ENCODE measurements around the gene MOV10L1. TPM values are rescaled to one million over a fixed set of nuclear protein-coding genes. Genes with fewer than 3 reads are reported as not detected.

Gene MOV10L1
- total RNA-seq, 1 experiment from 2014 or later: 0.26 TPM

- no peaks in the 10 kb centered on the region for H3K79me2 ChIP-seq (ENCODE audit: low read length)
- H3K4me1 ChIP-seq (ENCODE audit: insufficient read depth, low read length): no peaks in the 10 kb centered on the region
- DNase-seq (peak; percentile 72), ATAC-seq (peak; percentile 97)
- H3K9ac ChIP-seq (ENCODE audit: low read length): no peak overlapping the region
- CTCF ChIA-PET: interaction anchor here (0.5 kb wide), 1 partner anchor 64 kb away, joined by 4 read pairs; no protein-coding TSS in a partner anchor
- H3K4me3 ChIP-seq (ENCODE audit: low read length): peak overlapping the region; percentile 50; the same call in 1 of the 2 replicates
- no TSS peak for BruUV-seq (replicated peaks)
- H2AFZ ChIP-seq (ENCODE audit: low read length): peak overlapping the region; percentile 78
- intact Hi-C loops (cut with micrococcal nuclease): loop anchor here (1.0 kb wide), 1 partner anchor 38 kb away; no protein-coding TSS in a partner anchor
- no peaks in the 10 kb centered on the region for H3K27me3 ChIP-seq (ENCODE audit: low read length)
- POLR2A ChIA-PET (ENCODE audit: unreplicated experiment): no interaction called here
- H3F3A ChIP-seq (ENCODE audit: low read length, unreplicated experiment): no peaks in the 10 kb centered on the region
- no peaks in the 10 kb centered on the region for H3K36me3 ChIP-seq (ENCODE audit: low read depth, low read length)
- TF ChIP-seq EZH2phosphoT487 (IDR thresholded peaks at IDR 0.05; ENCODE audit: borderline replicate concordance, low read length): no peak
- no peak for TF ChIP-seq EZH2 (IDR thresholded peaks at IDR 0.05; ENCODE audit: low read length, unreplicated experiment)
- peak; percentile 88 for TF ChIP-seq CTCF (conservative IDR thresholded peaks at IDR 0.05; ENCODE audit: low read depth, low read length)
- no peaks in the 10 kb centered on the region for H4K20me1 ChIP-seq (ENCODE audit: low read length)
- H3K4me2 ChIP-seq (ENCODE audit: low read length): peak overlapping the region; percentile 75
- no peaks in the 10 kb centered on the region for H3K9me3 ChIP-seq (ENCODE audit: low read length)
- no peak overlapping the region for H3K27ac ChIP-seq (ENCODE audit: low read length)
- no peaks in the 10 kb centered on the region for H3K9me2 ChIP-seq (replicated peaks; ENCODE audit: low read length)
Observed at GRCh38 chr22:50148991-50149721, 59.4 kb downstream of the MOV10L1 start.

GRCh38 chr22:50150161-50151129 is 60.6 kb downstream of the MOV10L1 start:
- ATAC-seq (no peak), DNase-seq (no peak)
- Histone ChIP-seq H3K27ac (ENCODE audit: low read length) (no peak overlapping the region), H3K9me3 (ENCODE audit: low read length) (no peaks in the 10 kb centered on the region), H4K20me1 (ENCODE audit: low read length) (no peaks in the 10 kb centered on the region), H3K4me2 (ENCODE audit: low read length) (no peak overlapping the region), H3K4me1 (ENCODE audit: insufficient read depth, low read length) (no peaks in the 10 kb centered on the region), H3K4me3 (ENCODE audit: low read length) (no peak overlapping the region), H2AFZ (ENCODE audit: low read length) (no peak overlapping the region), H3K36me3 (ENCODE audit: low read depth, low read length) (no peaks in the 10 kb centered on the region), H3F3A (ENCODE audit: low read length, unreplicated experiment) (no peaks in the 10 kb centered on the region), H3K79me2 (ENCODE audit: low read length) (no peaks in the 10 kb centered on the region), H3K9ac (ENCODE audit: low read length) (no peak overlapping the region), H3K9me2 (replicated peaks; ENCODE audit: low read length) (no peaks in the 10 kb centered on the region), H3K27me3 (ENCODE audit: low read length) (no peaks in the 10 kb centered on the region)
- CTCF ChIA-PET: no interaction called here
- POLR2A ChIA-PET (ENCODE audit: unreplicated experiment): no interaction called here
- BruUV-seq (replicated peaks): no TSS peak
- TF ChIP-seq EZH2phosphoT487 (IDR thresholded peaks at IDR 0.05; ENCODE audit: borderline replicate concordance, low read length) (no peak), EZH2 (IDR thresholded peaks at IDR 0.05; ENCODE audit: low read length, unreplicated experiment) (no peak), CTCF (conservative IDR thresholded peaks at IDR 0.05; ENCODE audit: low read depth, low read length) (no peak)
- intact Hi-C loops (cut with micrococcal nuclease): no loop called here
